GM19395 (cell line): ENCODE measurements around the gene PLA1A.

Experiments used
- ATAC-seq: cut with Tn5 transposase; IDR thresholded peaks from one replicate; pipeline ENCODE4 v1.9.1; 2021; ENCODE audit warnings: mild to moderate bottlenecking, moderate library complexity; ENCODE audit not compliant: unreplicated experiment

Gene PLA1A

GRCh38 chr3:119608405-119609000 lies 10.8 kb downstream of the PLA1A start:
- ATAC-seq, result no peak

- ATAC-seq, result no peak
Measured at GRCh38 chr3:119609301-119609700, 11.6 kb downstream of the PLA1A start.

GRCh38 chr3:119611664-119612063 lies 14.0 kb downstream of the PLA1A start:
- ATAC-seq, result no peak

- ATAC-seq, result peak; percentile 56
Measured at GRCh38 chr3:119613201-119613600, 15.5 kb downstream of the PLA1A start.

- no peak for ATAC-seq
Measured at GRCh38 chr3:119613872-119614271, 16.2 kb downstream of the PLA1A start.

- no peak for ATAC-seq
Measured at GRCh38 chr3:119616056-119616455, 18.4 kb downstream of the PLA1A start.

- ATAC-seq, result no peak
Measured at GRCh38 chr3:119619094-119619493, 21.4 kb downstream of the PLA1A start.

GRCh38 chr3:119620899-119621298 lies 23.2 kb downstream of the PLA1A start:
- no peak for ATAC-seq

- ATAC-seq, result no peak
Measured at GRCh38 chr3:119624002-119624720, 26.5 kb downstream of the PLA1A start.

- no peak for ATAC-seq
Measured at GRCh38 chr3:119625451-119626153, 27.9 kb downstream of the PLA1A start.

GRCh38 chr3:119626196-119626595 lies 28.5 kb downstream of the PLA1A start:
- no peak for ATAC-seq

- ATAC-seq, result no peak
Measured at GRCh38 chr3:119627461-119627860, 29.8 kb downstream of the PLA1A start.

- ATAC-seq, result peak; percentile 59
Measured at GRCh38 chr3:119628390-119628789, 30.7 kb downstream of the PLA1A start.

GRCh38 chr3:119628816-119629445 lies 31.2 kb downstream of the PLA1A start:
- peak; percentile 34 for ATAC-seq

GRCh38 chr3:119630128-119630879 lies 32.6 kb downstream of the PLA1A start:
- no peak for ATAC-seq

GRCh38 chr3:119630880-119631329 lies 33.2 kb downstream of the PLA1A start:
- no peak for ATAC-seq

- no peak for ATAC-seq
Measured at GRCh38 chr3:119631516-119631915, 33.8 kb downstream of the PLA1A start.

GRCh38 chr3:119632216-119632615 lies 34.5 kb downstream of the PLA1A start:
- no peak for ATAC-seq

- ATAC-seq, result no peak
Measured at GRCh38 chr3:119632829-119633228, 35.1 kb downstream of the PLA1A start.

GRCh38 chr3:119635719-119636118 lies 38.0 kb downstream of the PLA1A start:
- ATAC-seq, result no peak

GRCh38 chr3:119636249-119636648 lies 38.6 kb downstream of the PLA1A start:
- ATAC-seq, result no peak
